Peyer's patch (tissue), 4 donors: ENCODE results near the gene STIMATE.

ENCODE experiments used
- POLR2A ChIP-seq, 2 donors: fragments of 450-650 bp; IDR thresholded peaks; one replicate each; pipeline ENCODE4 v1.5.1; 2017; ENCODE audit warnings: antibody characterized with exemption in 2 of 2, mild to moderate bottlenecking in 2 of 2, moderate library complexity in 2 of 2
- TF ChIP-seq, protein P1 (sequence below), 6 experiments: fragments of 450-650 bp in 4 of 6; fragments of 200-600 bp in 2 of 6; sonication (generic) in 1 of 6; IDR thresholded peaks; one replicate each; pipeline ENCODE4 v1.5.1; 2017 to 2019; ENCODE audit warnings: antibody characterized with exemption in 6 of 6, mild to moderate bottlenecking in 3 of 6, moderate library complexity in 1 of 6

- TF ChIP-seq, protein P1, sequence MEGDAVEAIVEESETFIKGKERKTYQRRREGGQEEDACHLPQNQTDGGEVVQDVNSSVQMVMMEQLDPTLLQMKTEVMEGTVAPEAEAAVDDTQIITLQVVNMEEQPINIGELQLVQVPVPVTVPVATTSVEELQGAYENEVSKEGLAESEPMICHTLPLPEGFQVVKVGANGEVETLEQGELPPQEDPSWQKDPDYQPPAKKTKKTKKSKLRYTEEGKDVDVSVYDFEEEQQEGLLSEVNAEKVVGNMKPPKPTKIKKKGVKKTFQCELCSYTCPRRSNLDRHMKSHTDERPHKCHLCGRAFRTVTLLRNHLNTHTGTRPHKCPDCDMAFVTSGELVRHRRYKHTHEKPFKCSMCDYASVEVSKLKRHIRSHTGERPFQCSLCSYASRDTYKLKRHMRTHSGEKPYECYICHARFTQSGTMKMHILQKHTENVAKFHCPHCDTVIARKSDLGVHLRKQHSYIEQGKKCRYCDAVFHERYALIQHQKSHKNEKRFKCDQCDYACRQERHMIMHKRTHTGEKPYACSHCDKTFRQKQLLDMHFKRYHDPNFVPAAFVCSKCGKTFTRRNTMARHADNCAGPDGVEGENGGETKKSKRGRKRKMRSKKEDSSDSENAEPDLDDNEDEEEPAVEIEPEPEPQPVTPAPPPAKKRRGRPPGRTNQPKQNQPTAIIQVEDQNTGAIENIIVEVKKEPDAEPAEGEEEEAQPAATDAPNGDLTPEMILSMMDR (IDR thresholded peaks at IDR 0.05) = no peak
- no peak for TF ChIP-seq POLR2A (IDR thresholded peaks at IDR 0.05)
These were observed 73.3 kb downstream of the STIMATE start for GRCh38 chr3:52824037-52824436.
